GM21447 (cell line): ENCODE results near the gene MYH16.
"Not testable (repeated sequence)": the region's sequence is repeated elsewhere in the genome, so short reads cannot be mapped to it uniquely, and the experiment has no call there.

Experiments
- ATAC-seq: cut with Tn5 transposase; IDR thresholded peaks from one replicate; pipeline ENCODE4 v1.9.1; 2021; ENCODE audit not compliant: unreplicated experiment

The MYH16 gene

GRCh38 chr7:99350641-99351040 is 78.0 kb downstream of the MYH16 start:
- not testable (repeated sequence) for ATAC-seq

- no peak for ATAC-seq
These were observed 79.6 kb downstream of the MYH16 start for GRCh38 chr7:99352247-99352646.

GRCh38 chr7:99355098-99355497 is 82.5 kb downstream of the MYH16 start:
- ATAC-seq: no peak

GRCh38 chr7:99357701-99358490 is 85.3 kb downstream of the MYH16 start:
- ATAC-seq: no peak

GRCh38 chr7:99358521-99358920 is 85.9 kb downstream of the MYH16 start:
- ATAC-seq: not testable (repeated sequence)

- no peak for ATAC-seq
These were observed 87.0 kb downstream of the MYH16 start for GRCh38 chr7:99359465-99360154.
